ENCODE measurements around the gene PLXNA4.

Gene PLXNA4

DNA sequence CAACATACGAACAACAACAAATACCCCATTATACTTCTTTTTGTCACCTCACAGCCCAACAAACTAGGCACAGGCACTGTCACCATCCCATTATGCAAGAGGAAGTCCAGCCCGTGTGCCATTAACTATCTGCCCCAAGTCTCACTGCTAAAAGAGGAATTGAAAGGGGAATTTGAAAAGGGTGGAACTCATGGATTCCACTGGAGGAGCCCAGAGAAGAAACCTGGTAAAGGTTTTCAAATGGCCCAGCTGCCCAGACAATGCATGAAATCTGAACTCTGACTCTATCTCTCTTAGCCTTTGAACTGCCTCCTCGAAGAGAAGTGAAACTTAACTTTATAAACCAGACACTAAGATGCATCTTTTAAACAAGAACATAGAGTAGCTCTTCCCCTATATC is 130.0 kb downstream of the PLXNA4 start:
- TF ChIP-seq POLR2AphosphoS5 (IDR thresholded peaks at IDR 0.05; ENCODE audit: low read depth, low read length): no peak
- DNase-seq (ENCODE audit: insufficient read length) (no peak), FAIRE-seq (no peak)

- TF ChIP-seq POLR2A (IDR thresholded peaks at IDR 0.05; ENCODE audit: low read depth, low read length) (no peak), POLR2AphosphoS5 (IDR thresholded peaks at IDR 0.05; ENCODE audit: low read depth, low read length) (no peak), TAF1 (IDR thresholded peaks at IDR 0.05; ENCODE audit: borderline replicate concordance, low read depth, low read length) (no peak)
- DNase-seq (ENCODE audit: insufficient read length) (no peak), FAIRE-seq (no peak)
Measured at GRCh38 chr7:132443761-132444520, 132.3 kb downstream of the PLXNA4 start.

- FAIRE-seq (no peak), DNase-seq (ENCODE audit: insufficient read length) (no peak)
- TF ChIP-seq POLR2AphosphoS5 (IDR thresholded peaks at IDR 0.05; ENCODE audit: low read depth, low read length) (no peak), POLR2A (IDR thresholded peaks at IDR 0.05; ENCODE audit: low read depth, low read length) (no peak), TAF1 (IDR thresholded peaks at IDR 0.05; ENCODE audit: borderline replicate concordance, low read depth, low read length) (no peak)
Measured at GRCh38 chr7:132441935-132442334, 134.3 kb downstream of the PLXNA4 start.

DNA sequence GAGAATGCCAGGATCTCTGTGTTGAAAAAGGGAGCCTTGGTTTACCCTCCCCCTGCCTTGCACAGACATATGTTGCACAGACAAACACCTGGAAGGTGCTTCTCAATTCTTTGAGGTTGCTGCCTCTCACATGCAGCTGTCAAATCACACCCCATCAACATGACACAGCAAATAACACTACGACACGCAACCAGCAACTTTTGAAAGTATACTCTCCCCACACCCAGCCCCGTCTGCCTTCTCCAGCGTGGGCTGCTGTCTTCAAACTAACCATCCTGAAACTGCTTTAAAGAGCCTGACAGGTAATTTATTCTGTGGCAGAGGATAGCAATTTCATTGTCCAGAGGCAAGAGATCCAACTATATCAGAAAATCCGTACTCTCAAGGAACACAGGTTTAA is 136.1 kb downstream of the PLXNA4 start:
- FAIRE-seq: no peak
- DNase-seq (ENCODE audit: insufficient read length): no peak
- no peak for TF ChIP-seq TAF1 (IDR thresholded peaks at IDR 0.05; ENCODE audit: borderline replicate concordance, low read depth, low read length)
- no peak for TF ChIP-seq POLR2AphosphoS5 (IDR thresholded peaks at IDR 0.05; ENCODE audit: low read depth, low read length)
- TF ChIP-seq POLR2A (IDR thresholded peaks at IDR 0.05; ENCODE audit: low read depth, low read length): no peak

GRCh38 chr7:132438926-132439325 is 137.3 kb downstream of the PLXNA4 start:
- TF ChIP-seq POLR2AphosphoS5 (IDR thresholded peaks at IDR 0.05; ENCODE audit: low read depth, low read length): no peak
- TF ChIP-seq TAF1 (IDR thresholded peaks at IDR 0.05; ENCODE audit: borderline replicate concordance, low read depth, low read length): no peak
- TF ChIP-seq POLR2A (IDR thresholded peaks at IDR 0.05; ENCODE audit: low read depth, low read length): no peak
- no peak for FAIRE-seq
- no peak for DNase-seq (ENCODE audit: insufficient read length)

- FAIRE-seq: no peak
- no peak for TF ChIP-seq TAF1 (IDR thresholded peaks at IDR 0.05; ENCODE audit: borderline replicate concordance, low read depth, low read length)
- no peak for TF ChIP-seq POLR2AphosphoS5 (IDR thresholded peaks at IDR 0.05; ENCODE audit: low read depth, low read length)
- no peak for TF ChIP-seq POLR2A (IDR thresholded peaks at IDR 0.05; ENCODE audit: low read depth, low read length)
- DNase-seq (ENCODE audit: insufficient read length): no peak
Measured at GRCh38 chr7:132437730-132438129, 138.5 kb downstream of the PLXNA4 start.

DNA sequence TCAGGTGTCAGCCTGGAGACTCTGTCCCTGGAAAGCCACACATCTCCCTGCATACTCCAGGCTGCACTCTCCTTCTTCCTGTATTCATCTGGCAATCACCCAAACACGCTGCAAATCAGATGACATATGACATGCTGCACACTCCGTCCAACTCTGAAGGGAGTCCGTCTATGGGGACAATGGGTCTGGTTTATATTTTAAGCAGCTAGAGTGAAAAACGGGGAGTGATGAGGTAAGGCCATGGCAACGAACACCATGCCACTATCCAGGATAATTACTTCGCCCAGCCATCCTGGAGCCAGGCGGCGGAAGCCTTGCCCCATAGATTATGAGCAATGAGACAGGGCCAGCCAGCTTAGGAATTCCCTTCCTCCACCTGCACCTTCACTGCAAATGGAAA is 140.1 kb downstream of the PLXNA4 start:
- DNase-seq (ENCODE audit: insufficient read length): no peak

DNA sequence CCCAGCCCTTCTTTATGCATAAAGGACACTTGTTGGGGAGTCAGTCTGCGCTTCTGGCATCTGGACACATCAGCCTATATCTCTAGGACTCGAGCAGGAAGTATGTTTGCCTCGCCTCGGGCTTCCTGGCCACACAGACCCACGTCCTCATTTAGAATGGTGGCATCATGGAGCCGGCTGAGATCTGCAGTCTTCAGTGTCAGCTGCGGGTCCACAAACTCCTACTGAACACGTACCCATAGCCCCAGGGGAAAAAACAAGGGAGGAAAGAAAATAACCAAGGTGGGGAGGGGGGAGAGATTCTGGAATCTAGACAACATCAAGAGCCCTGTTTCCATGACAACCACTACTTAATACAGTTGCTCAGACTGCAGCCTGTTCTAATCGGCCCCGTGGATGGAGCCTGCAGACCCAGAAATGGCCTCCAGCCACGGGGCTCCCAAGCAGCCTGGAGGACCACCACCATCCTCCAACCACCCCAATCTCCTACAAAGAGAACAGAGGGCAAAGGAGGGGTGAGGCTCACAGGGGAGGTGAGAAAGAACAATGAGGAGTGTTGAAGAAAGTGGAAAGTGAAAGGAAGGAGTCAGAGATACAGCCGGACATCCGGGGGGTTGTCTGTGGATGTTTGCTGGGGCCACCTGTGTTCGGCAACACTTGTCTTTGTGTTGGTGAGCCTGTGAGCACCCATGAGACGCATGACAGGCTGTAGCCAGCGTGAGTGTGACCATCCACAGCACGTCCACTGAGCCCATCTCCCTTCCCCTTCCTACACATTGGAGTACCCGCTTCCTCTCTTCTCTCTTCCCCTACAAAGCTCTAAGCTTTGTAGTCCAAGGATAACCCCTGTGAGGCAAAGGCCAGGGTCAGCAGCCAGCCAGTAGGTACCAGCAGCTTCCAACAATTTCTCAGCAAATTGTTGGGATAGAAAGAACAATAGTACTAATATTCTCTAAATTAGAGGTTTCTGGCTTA is 141.0 kb downstream of the PLXNA4 start:
- TF ChIP-seq TAF1 (IDR thresholded peaks at IDR 0.05; ENCODE audit: borderline replicate concordance, low read depth, low read length) (no peak), POLR2A (IDR thresholded peaks at IDR 0.05; ENCODE audit: low read depth, low read length) (no peak), POLR2AphosphoS5 (IDR thresholded peaks at IDR 0.05; ENCODE audit: low read depth, low read length) (no peak)
- DNase-seq (ENCODE audit: insufficient read length): no peak
- no peak for FAIRE-seq

More for the DNA sequence above, 140.1 kb downstream of the PLXNA4 start:
- FAIRE-seq: no peak
- TF ChIP-seq TAF1 (IDR thresholded peaks at IDR 0.05; ENCODE audit: borderline replicate concordance, low read depth, low read length): no peak
- no peak for TF ChIP-seq POLR2AphosphoS5 (IDR thresholded peaks at IDR 0.05; ENCODE audit: low read depth, low read length)
- no peak for TF ChIP-seq POLR2A (IDR thresholded peaks at IDR 0.05; ENCODE audit: low read depth, low read length)

- no peak for TF ChIP-seq TAF1 (IDR thresholded peaks at IDR 0.05; ENCODE audit: borderline replicate concordance, low read depth, low read length)
- FAIRE-seq (no peak), DNase-seq (ENCODE audit: insufficient read length) (no peak)
Measured at GRCh38 chr7:132434041-132434440, 142.2 kb downstream of the PLXNA4 start.

GRCh38 chr7:132433301-132433700 is 143.0 kb downstream of the PLXNA4 start:
- TF ChIP-seq POLR2A (IDR thresholded peaks at IDR 0.05; ENCODE audit: low read depth, low read length) (no peak), TAF1 (IDR thresholded peaks at IDR 0.05; ENCODE audit: borderline replicate concordance, low read depth, low read length) (no peak), POLR2AphosphoS5 (IDR thresholded peaks at IDR 0.05; ENCODE audit: low read depth, low read length) (no peak)
- no peak for FAIRE-seq
- no peak for DNase-seq (ENCODE audit: insufficient read length)

DNA sequence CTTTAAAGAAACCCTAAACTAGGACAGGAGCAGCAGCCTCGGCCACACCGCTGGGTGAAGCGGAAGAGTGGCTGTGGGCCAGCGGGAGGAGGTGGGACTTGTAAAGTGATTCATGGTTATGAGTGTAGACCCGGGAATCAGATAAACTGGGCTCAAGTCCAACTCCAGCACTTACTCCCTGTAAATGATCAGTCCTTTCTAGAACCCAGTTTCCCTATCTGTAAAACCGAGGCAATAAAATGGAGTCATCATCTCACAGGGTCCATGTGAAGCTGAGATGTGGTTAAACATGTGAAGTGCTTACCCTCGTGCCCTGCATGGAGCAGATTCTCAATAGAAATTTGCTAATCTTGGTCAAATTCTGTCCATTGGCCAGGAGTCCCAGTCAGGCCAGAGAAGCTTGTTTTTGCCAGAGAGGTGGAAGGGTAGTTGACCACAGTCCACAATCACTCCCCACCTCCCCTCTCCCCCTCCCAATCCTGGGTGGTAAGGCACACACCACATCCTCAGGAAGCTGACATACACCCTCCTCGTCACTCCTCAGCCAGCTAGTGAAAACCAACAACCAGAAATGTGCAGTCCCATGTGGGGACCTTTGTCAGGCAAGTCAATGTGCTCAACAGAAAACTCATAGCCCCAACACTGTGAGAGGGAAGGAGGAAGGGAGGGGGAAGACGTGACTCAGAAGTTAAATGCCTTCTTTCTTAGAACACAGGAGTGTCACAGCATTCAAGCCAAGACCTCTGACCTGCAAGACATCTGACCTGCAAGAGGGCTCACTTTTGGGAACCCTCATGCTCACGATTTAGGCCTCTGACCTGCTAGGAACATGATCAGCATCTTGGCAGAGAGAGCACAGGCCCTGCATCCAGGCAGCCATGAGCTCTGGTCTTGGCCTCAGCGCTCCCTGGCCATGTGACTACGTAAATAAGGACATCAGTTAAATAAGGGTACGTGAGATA is 145.1 kb downstream of the PLXNA4 start:
- FAIRE-seq: no peak
- TF ChIP-seq TAF1 (IDR thresholded peaks at IDR 0.05; ENCODE audit: borderline replicate concordance, low read depth, low read length): no peak
- TF ChIP-seq POLR2A (IDR thresholded peaks at IDR 0.05; ENCODE audit: low read depth, low read length): no peak
- no peak for TF ChIP-seq POLR2AphosphoS5 (IDR thresholded peaks at IDR 0.05; ENCODE audit: low read depth, low read length)
- DNase-seq (ENCODE audit: insufficient read length): no peak

All from GM12892 (cell line).